Common myeloid progenitor, CD34-positive (primary cell): ENCODE results near the gene CPD.

ENCODE experiments used
- CTCF ChIA-PET: fragments of 350-600 bp; sonication (Branson Sonifier 250); formaldehyde crosslinking; loops from one replicate; lab custom pipeline; 2021; ENCODE audit warnings: antibody characterized with exemption; lab: Charles Lee
- POLR2A ChIA-PET: fragments of 350-600 bp; sonication (Branson Sonifier 250); formaldehyde crosslinking; loops from one replicate; lab custom pipeline; 2021; ENCODE audit warnings: antibody characterized with exemption; lab: Charles Lee
- DNase-seq, 3 donors: peaks; one replicate each; pipeline versions ENCODE4 v3.0.0 to v3.0.0-alpha.2; 2013
- H3K27ac ChIP-seq, 2 experiments: 1 replicate in 1 of 2; 2 replicates in 1 of 2; pipeline ENCODE4 v1.7.0; 2013; ENCODE audit warnings: inconsistent platforms in 2 of 2, low read length in 2 of 2, mild to moderate bottlenecking in 2 of 2, low read depth in 1 of 2, moderate library complexity in 1 of 2; ENCODE audit not compliant: severe bottlenecking in 2 of 2, insufficient read depth in 1 of 2, poor library complexity in 1 of 2
- H3K27me3 ChIP-seq, 5 experiments: replicated peaks in 2 of 5; 1 replicate in 3 of 5; 2 replicates in 2 of 5; pipeline versions ENCODE4 v1.6.1 to v1.7.0; 2013; ENCODE audit warnings: low read length in 4 of 5, mild to moderate bottlenecking in 2 of 5, moderate library complexity in 2 of 5, inconsistent platforms in 1 of 5; ENCODE audit not compliant: insufficient read depth in 5 of 5, control insufficient read depth in 4 of 5
- H3K36me3 ChIP-seq, 4 experiments: 1 replicate in 2 of 4; 2 replicates in 2 of 4; pipeline versions ENCODE4 v1.6.1 to v1.7.0; 2013; ENCODE audit warnings: low read length in 3 of 4, control low read depth in 1 of 4, mild to moderate bottlenecking in 1 of 4; ENCODE audit not compliant: control insufficient read depth in 4 of 4, insufficient read depth in 4 of 4
- H3K4me1 ChIP-seq, 4 experiments: 1 replicate in 3 of 4; 2 replicates in 1 of 4; pipeline versions ENCODE4 v1.6.1 to v1.7.1; 2013; ENCODE audit warnings: low read length in 3 of 4, mild to moderate bottlenecking in 3 of 4, control low read depth in 1 of 4, inconsistent platforms in 1 of 4, moderate library complexity in 1 of 4; ENCODE audit not compliant: control insufficient read depth in 4 of 4, insufficient read depth in 4 of 4; ENCODE audit errors: control extremely low read depth in 1 of 4
- H3K4me3 ChIP-seq, 7 experiments: 1 replicate in 4 of 7; 2 replicates in 3 of 7; pipeline versions ENCODE4 v1.5.1 to v1.7.0; 2013; ENCODE audit warnings: mild to moderate bottlenecking in 7 of 7, low read length in 6 of 7, moderate library complexity in 6 of 7, inconsistent platforms in 2 of 7, low read depth in 2 of 7, control low read depth in 1 of 7; ENCODE audit not compliant: insufficient read depth in 4 of 7, control insufficient read depth in 1 of 7; ENCODE audit errors: extremely low read depth in 1 of 7
- H3K9me3 ChIP-seq, 5 experiments: 1 replicate in 4 of 5; 2 replicates in 1 of 5; pipeline versions ENCODE4 v1.6.1 to v1.7.1; 2013; ENCODE audit warnings: low read length in 4 of 5, mild to moderate bottlenecking in 2 of 5, inconsistent platforms in 1 of 5, low read depth in 1 of 5, moderate library complexity in 1 of 5; ENCODE audit not compliant: control insufficient read depth in 4 of 5, insufficient read depth in 2 of 5; ENCODE audit errors: control extremely low read depth in 1 of 5
- WGBS: methylation state at CpG from one replicate; pipeline ENCODE4 v1.1.5; 2013; ENCODE audit not compliant: insufficient coverage; 5-methylcytosine and 5-hydroxymethylcytosine counted together

The CPD gene

DNA sequence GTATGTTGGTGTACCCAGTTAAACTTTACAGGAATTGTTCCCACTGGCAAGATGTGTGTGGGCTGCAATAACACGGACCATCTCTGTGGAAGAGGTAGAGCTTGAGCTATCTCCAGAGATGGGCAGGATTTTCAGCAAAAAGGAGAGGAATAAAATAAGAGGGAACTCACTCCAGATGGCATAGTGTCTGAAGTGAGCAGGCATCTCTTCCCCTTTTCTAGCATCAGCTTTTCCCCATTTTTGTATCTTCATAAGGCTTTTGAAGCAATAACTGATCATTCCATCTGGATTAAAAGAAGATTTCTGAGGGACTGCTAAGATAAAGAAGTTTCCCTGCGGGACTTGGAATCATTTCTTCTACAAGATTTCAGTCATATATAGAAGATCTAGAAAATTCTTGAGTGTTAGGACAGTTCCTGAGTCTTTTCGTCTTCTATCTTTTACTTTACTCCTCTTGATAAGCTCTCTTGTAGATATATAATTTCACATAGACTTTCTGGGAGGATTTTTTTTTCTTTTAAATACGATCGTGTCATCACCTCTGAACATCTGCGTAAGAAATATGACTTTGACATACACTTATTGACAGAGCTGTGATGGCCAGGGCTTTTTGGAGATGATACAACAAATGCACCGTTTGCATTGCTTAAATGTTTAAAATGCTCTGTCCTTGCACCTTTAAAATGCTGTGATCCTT lies 2.1 kb downstream of the CPD start:
- DNase-seq = peak in 2 of 3 donors; percentile 11
- Histone ChIP-seq H3K9me3 (no peaks in the 10 kb centered on the region), H3K27me3 (peaks cover 0 to 16% (median 8%) of the 10 kb centered on the region in 5 experiments), H3K4me3 (peak overlapping the region in 3 of 7 experiments; percentile 81 to 86 (median 81)), H3K4me1 (peaks cover 15 to 29% (median 26%) of the 10 kb centered on the region in 4 experiments), H3K36me3 (peaks cover 0 to 9% (median 3%) of the 10 kb centered on the region in 4 experiments), H3K27ac (no peak overlapping the region)
- POLR2A ChIA-PET = no interaction called here
- CTCF ChIA-PET = interaction anchor here (0.8 to 2.5 kb wide), 4 partner anchors 26 to 41 kb away, joined by 3 to 7 read pairs (median 4); no protein-coding TSS in a partner anchor
- 71% methylated on average over 1 of the region's 7 CpGs for WGBS

- peak overlapping the region in 1 of 7 experiments; percentile 86 for H3K4me3 ChIP-seq
- H3K27ac ChIP-seq = no peak overlapping the region
- CTCF ChIA-PET = interaction anchor here (0.9 to 2.5 kb wide), 3 partner anchors 26 to 41 kb away, joined by 3 to 7 read pairs (median 5); no protein-coding TSS in a partner anchor
Measured at GRCh38 chr17:30381340-30381659, 2.6 kb downstream of the CPD start.

GRCh38 chr17:30382345-30382744 lies 3.6 kb downstream of the CPD start:
- Histone ChIP-seq H3K27me3 (peaks cover 0 to 9% (median 4%) of the 10 kb centered on the region in 5 experiments), H3K27ac (no peak overlapping the region), H3K4me3 (no peak overlapping the region), H3K4me1 (peaks cover 15 to 29% (median 26%) of the 10 kb centered on the region in 4 experiments), H3K36me3 (peaks cover 0 to 12% (median 5%) of the 10 kb centered on the region in 4 experiments), H3K9me3 (no peaks in the 10 kb centered on the region)
- ChIA-PET POLR2A (no interaction called here), CTCF (interaction anchor here (0.6 to 2.5 kb wide), 2 partner anchors 21 to 42 kb away, joined by 3 to 7 read pairs; no protein-coding TSS in a partner anchor)
- no peak for DNase-seq
- WGBS = no CpG with 5 or more reads among the region's 1 CpG

More at GRCh38 chr17:30381340-30381659, 2.6 kb downstream of the CPD start:
- Histone ChIP-seq H3K9me3 (no peaks in the 10 kb centered on the region), H3K27me3 (peaks cover 0 to 16% (median 8%) of the 10 kb centered on the region in 5 experiments), H3K36me3 (peaks cover 0 to 9% (median 3%) of the 10 kb centered on the region in 4 experiments), H3K4me1 (peaks cover 15 to 29% (median 26%) of the 10 kb centered on the region in 4 experiments)
- WGBS = no CpG with 5 or more reads among the region's 2 CpGs
- no peak for DNase-seq
- POLR2A ChIA-PET = no interaction called here

DNA sequence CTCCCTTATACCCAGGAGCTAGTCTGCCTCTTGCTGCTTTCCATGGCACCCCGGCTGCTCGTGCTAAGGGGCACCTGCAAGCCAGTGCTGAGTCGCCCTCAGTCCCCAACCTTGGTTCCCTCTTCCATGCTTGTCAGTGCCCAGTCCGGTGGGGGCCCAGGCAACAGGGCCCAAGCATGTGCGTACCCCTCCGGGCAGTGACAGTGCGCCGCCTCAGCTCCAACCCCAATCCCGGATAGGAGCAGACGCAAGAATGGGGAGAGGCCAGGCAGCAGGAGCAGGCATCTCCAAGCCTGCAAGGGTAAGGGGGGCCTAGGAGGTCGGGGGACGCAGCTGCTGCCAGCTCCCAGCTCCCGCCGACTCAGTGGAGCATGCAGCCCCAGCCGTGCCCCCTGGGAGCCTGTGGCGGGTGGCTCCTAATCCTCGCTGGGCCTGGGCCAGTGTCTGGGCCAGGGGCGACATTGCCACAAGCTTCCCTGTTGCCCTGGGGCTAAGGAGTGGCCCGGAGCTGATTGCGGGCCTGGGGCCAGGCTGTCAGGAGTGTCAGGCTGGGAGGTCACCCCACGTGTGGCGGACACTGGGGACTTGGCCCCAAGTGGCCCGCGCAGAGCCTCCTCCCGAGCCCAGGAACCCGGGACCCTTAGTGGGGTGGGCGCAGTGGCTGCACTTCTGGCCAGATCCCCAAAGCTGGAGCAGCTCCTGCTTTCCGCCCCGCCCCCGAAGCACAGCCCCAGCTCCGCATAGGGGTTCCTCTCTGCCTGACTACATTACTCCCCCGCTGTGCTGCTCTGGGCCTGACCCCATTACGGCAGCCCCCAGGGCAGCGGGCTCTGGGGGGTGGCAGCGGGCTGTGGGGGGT lies 9.8 kb downstream of the CPD start:
- no peak for DNase-seq
- Histone ChIP-seq H3K9me3 (no peaks in the 10 kb centered on the region), H3K27me3 (no peaks in the 10 kb centered on the region), H3K4me1 (no peaks in the 10 kb centered on the region), H3K36me3 (peaks cover 7 to 28% (median 11%) of the 10 kb centered on the region in 4 experiments), H3K4me3 (no peak overlapping the region), H3K27ac (no peak overlapping the region)
- WGBS = 96% methylated on average over 25 of the region's 35 CpGs
- CTCF ChIA-PET = interaction anchor here (0.7 to 0.9 kb wide), 2 partner anchors 58 to 717 kb away, joined by 3 read pairs; no protein-coding TSS in a partner anchor
- POLR2A ChIA-PET = interaction anchor here (0.5 kb wide), 1 partner anchor 529 kb away, joined by 5 read pairs; no protein-coding TSS in a partner anchor

- 98% methylated on average over 4 of the region's 6 CpGs for WGBS
- Histone ChIP-seq H3K27ac (no peak overlapping the region), H3K4me1 (no peaks in the 10 kb centered on the region), H3K36me3 (peaks cover 7 to 28% (median 11%) of the 10 kb centered on the region in 4 experiments), H3K9me3 (no peaks in the 10 kb centered on the region), H3K4me3 (no peak overlapping the region), H3K27me3 (no peaks in the 10 kb centered on the region)
- ChIA-PET POLR2A (no interaction called here), CTCF (no interaction called here)
- no peak for DNase-seq
Measured at GRCh38 chr17:30389756-30390300, 11.1 kb downstream of the CPD start.

DNA sequence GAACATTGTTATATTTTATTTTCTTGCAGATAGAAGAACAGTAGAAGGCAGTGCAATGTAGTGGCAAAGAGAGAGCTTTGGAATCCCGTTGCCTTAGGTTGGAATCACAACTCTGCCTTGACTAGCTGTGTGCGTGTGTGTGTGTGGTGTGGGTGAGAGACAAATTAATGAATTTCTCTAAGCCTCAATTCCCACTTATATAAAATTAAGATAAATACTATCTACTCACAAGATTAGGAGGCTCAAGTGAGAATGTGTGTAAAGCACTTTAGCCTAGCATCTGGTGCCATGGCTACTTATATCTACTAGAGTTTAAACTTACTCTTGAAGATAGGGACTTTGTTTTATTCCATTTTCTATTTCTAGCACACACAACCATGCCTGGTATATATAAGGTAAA lies 12.8 kb downstream of the CPD start:
- DNase-seq = no peak
- Histone ChIP-seq H3K4me3 (no peak overlapping the region), H3K36me3 (peaks cover 7 to 20% (median 8%) of the 10 kb centered on the region in 4 experiments), H3K27ac (no peak overlapping the region), H3K4me1 (no peaks in the 10 kb centered on the region), H3K9me3 (no peaks in the 10 kb centered on the region), H3K27me3 (no peaks in the 10 kb centered on the region)
- POLR2A ChIA-PET = no interaction called here
- CTCF ChIA-PET = interaction anchor here (1.1 to 1.4 kb wide), 2 partner anchors 14 to 266 kb away, joined by 3 read pairs; no protein-coding TSS in a partner anchor
- no CpG with 5 or more reads among the region's 2 CpGs for WGBS
